OCI-LY1 (cell line): ENCODE results near the gene TEX26.

Source experiments
- H2AFZ ChIP-seq: fragments of 200-600 bp; sonication (generic), shearing (Covaris generic); 2 replicates; pipeline ENCODE4 v1.6.0; 2014; ENCODE audit warnings: antibody characterized with exemption, mild to moderate bottlenecking, low read length
- H3F3A ChIP-seq: fragments of 200-600 bp; sonication (generic), shearing (Covaris generic); 2 replicates; pipeline ENCODE4 v1.6.0; 2014; ENCODE audit warnings: mild to moderate bottlenecking, antibody characterized with exemption, low read length, moderate library complexity; ENCODE audit not compliant: insufficient read depth
- H3K27ac ChIP-seq: fragments of 200-600 bp; sonication (generic); 2 replicates; pipeline ENCODE4 v1.5.1; 2014; ENCODE audit warnings: low read length, mixed run types, mild to moderate bottlenecking, low read depth; ENCODE audit not compliant: poor library complexity, severe bottlenecking
- H3K27me3 ChIP-seq: fragments of 200-600 bp; sonication (generic); 2 replicates; pipeline ENCODE4 v1.6.0; 2014; ENCODE audit warnings: antibody characterized with exemption, mild to moderate bottlenecking, low read length, moderate library complexity; ENCODE audit not compliant: insufficient read depth
- H3K36me3 ChIP-seq: fragments of 200-600 bp; sonication (generic); 2 replicates; pipeline ENCODE4 v1.6.1; 2014; ENCODE audit warnings: mild to moderate bottlenecking, antibody characterized with exemption, low read length, moderate library complexity, mixed read lengths; ENCODE audit not compliant: insufficient read depth
- H3K4me1 ChIP-seq: fragments of 200-600 bp; sonication (generic); 2 replicates; pipeline ENCODE4 v1.5.1; 2014; ENCODE audit warnings: mild to moderate bottlenecking, low read length, moderate library complexity; ENCODE audit not compliant: insufficient read depth, severe bottlenecking
- H3K4me2 ChIP-seq: fragments of 200-600 bp; sonication (generic), shearing (Covaris generic); 2 replicates; pipeline ENCODE4 v1.6.1; 2014; ENCODE audit warnings: low read length
- H3K4me3 ChIP-seq: fragments of 200-600 bp; sonication (generic); 2 replicates; pipeline ENCODE4 v1.5.1; 2014; ENCODE audit warnings: low read length, low read depth, mild to moderate bottlenecking, mixed read lengths; ENCODE audit not compliant: poor library complexity, severe bottlenecking
- H3K79me2 ChIP-seq: fragments of 200-600 bp; shearing (Covaris generic); 2 replicates; pipeline ENCODE4 v1.6.1; 2016; ENCODE audit warnings: mixed run types, low read length, mixed read lengths; ENCODE audit not compliant: insufficient read depth
- H3K9ac ChIP-seq: fragments of 200-600 bp; sonication (generic), shearing (Covaris generic); 2 replicates; pipeline ENCODE4 v1.6.1; 2014; ENCODE audit warnings: mild to moderate bottlenecking, low read length, mixed read lengths
- H3K9me2 ChIP-seq: fragments of 200-600 bp; sonication (generic), shearing (Covaris generic); 2 replicates; pipeline ENCODE4 v1.6.1; 2014; ENCODE audit warnings: low read depth, mild to moderate bottlenecking, low read length, mixed read lengths
- H3K9me3 ChIP-seq: fragments of 200-600 bp; shearing (Covaris generic); 2 replicates; pipeline ENCODE4 v1.6.1; 2014; ENCODE audit warnings: low read length, mixed read lengths
- H4K20me1 ChIP-seq: fragments of 200-600 bp; sonication (generic), shearing (Covaris generic); 2 replicates; pipeline ENCODE4 v1.6.0; 2016; ENCODE audit warnings: mild to moderate bottlenecking, low read length; ENCODE audit not compliant: insufficient read depth
- EZH2 ChIP-seq: fragments of 200-600 bp; sonication (generic), shearing (Covaris generic); IDR thresholded peaks from 2 replicates; pipeline ENCODE4 v1.8.0; 2017; ENCODE audit warnings: borderline replicate concordance, mixed run types, mild to moderate bottlenecking, antibody characterized with exemption, low read length, moderate library complexity, mixed read lengths
- TF ChIP-seq, protein P1 (sequence below): fragments of 200-600 bp; sonication (generic), shearing (Covaris generic); IDR thresholded peaks from 2 replicates; pipeline ENCODE4 v1.5.1; 2017; ENCODE audit warnings: mild to moderate bottlenecking, antibody characterized with exemption, low read length, moderate library complexity, mixed read lengths

The TEX26 gene

DNA sequence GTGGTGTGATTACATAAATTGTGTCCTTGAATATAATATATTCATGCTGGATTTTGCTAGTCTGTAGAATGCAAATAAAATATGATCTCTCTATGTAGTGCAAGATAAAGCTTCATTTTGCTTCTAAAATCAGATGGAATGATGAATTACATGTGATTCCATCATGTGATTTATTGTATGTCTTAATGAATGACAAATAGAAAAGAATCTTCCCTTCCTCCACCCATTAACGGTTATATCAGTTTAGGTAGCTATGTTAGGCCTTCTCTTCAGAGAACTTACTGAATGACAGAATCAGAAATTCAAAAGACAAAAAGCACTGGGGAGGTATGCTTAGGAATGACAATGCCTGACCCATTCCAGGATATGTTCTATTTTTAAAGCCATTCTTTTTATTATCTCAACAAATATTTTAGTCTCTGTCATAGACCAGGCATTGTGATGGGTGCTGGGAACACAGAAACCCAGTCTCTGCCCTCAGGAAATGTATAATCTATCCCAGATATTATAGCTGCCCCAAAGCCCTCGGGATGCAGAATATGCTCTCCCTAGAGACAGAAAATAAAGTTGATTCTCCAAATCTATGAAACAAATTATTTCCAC is 90.6 kb downstream of the TEX26 start:
- Histone ChIP-seq H3K36me3 (no peaks in the 10 kb centered on the region), H3K4me1 (no peaks in the 10 kb centered on the region), H3K27ac (no peak overlapping the region), H3F3A (no peaks in the 10 kb centered on the region), H3K27me3 (0 out of 2 replicates have a peak, but pooled peaks cover 3% of the 10 kb centered on the region), H3K9me3 (no peaks in the 10 kb centered on the region), H3K79me2 (no peaks in the 10 kb centered on the region), H3K4me3 (no peak overlapping the region), H3K4me2 (no peak overlapping the region), H2AFZ (no peak overlapping the region), H3K9ac (no peak overlapping the region), H4K20me1 (no peaks in the 10 kb centered on the region), H3K9me2 (no peaks in the 10 kb centered on the region)
- TF ChIP-seq EZH2 = no peak
- TF ChIP-seq, protein P1, sequence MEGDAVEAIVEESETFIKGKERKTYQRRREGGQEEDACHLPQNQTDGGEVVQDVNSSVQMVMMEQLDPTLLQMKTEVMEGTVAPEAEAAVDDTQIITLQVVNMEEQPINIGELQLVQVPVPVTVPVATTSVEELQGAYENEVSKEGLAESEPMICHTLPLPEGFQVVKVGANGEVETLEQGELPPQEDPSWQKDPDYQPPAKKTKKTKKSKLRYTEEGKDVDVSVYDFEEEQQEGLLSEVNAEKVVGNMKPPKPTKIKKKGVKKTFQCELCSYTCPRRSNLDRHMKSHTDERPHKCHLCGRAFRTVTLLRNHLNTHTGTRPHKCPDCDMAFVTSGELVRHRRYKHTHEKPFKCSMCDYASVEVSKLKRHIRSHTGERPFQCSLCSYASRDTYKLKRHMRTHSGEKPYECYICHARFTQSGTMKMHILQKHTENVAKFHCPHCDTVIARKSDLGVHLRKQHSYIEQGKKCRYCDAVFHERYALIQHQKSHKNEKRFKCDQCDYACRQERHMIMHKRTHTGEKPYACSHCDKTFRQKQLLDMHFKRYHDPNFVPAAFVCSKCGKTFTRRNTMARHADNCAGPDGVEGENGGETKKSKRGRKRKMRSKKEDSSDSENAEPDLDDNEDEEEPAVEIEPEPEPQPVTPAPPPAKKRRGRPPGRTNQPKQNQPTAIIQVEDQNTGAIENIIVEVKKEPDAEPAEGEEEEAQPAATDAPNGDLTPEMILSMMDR = no peak
